Fibroblast of skin of right quadriceps (primary cell): ENCODE data around the gene IFFO2.

ENCODE experiments used
- DNase-seq: peaks from one replicate; pipeline ENCODE4 v3.0.0-alpha.2; 2013

The IFFO2 gene

GRCh38 chr1:18956193-18957135 lies at the start of gene IFFO2:
TSS of gene IFFO2 (minus strand) at chr1:18956676. CDS start at chr1:18956332, 344 bp downstream.
- DNase-seq: peak; percentile 95

DNA sequence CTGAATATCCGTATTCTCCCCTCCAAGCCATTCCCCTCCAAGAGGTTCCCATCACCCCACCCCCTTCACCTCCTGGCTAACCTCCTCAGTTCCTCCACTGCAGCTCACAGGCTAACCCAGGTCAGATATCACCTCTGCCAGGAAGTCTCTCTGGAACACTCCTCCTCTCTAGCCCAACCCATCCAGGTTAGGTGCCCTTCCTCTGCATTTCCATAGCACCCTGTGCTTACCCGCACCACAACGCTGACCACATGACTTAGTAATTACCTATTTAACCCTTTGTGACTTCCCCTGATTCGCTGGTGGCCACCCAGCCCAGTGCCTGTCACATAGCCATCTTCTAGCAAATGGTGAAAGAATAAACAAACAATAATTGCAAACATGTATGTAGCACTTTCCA lies 49.5 kb upstream of the IFFO2 start:
- DNase-seq: no peak

DNA sequence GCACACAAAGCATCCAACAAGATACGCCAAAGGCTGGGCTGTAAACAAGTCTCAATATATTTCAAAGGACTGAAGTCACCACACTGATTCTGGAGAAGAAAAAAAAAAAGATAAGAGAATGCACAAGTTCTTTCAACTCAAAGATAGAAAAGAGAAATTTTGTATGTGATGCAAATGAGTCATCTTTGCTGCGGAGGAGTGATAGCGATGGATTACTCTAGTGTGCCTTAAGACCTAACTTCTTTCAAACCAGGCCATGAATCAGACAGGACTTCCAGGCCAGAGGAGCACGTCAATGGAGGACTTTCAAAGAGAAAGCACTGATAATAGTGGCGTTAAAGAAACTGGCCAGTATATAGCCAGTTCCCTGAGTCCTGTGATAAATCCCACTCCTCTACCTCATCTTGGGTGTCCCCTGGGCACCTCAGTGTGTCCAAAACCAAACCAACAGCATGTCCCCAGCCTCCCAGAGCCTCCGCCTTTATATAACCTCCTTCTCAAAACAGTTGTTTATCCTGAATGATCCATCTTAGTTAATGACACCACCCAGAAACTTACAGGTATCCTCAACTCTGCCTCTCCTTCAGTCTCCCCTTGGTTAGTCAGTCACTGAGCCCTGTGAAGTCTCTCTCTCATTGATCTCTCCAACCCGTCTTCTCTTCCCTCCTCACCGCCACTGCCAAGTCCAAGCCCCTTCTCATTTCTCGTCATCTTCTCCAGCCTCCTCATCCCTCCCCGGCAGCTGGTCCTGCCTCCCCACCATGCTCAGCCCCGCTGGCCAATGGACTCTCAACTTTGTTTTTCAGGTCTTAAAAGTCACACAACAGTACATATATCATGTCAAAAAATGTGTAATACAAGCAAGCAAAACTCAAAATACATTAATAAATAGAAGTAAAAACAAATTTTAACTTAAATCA lies 47.2 kb upstream of the IFFO2 start:
- no peak for DNase-seq

DNA sequence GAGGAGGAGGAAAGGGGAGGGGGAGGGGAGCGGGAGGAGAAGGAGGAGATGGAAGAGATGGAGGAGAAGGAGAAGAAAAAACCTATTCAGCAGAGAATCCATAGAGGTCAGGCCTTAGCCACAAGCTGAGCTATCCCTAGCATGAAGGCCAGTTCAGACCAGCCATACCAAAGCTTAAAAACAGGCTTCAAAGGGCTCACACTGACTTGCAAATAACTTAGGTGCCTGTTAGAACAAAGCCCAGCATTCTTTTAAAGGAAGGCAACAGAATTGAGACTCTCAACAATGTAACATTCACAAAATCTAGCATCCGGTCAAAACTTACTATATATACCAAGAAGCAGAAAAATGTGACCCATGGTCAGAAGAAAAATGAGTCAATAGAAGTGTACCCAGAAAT lies 43.6 kb upstream of the IFFO2 start:
- DNase-seq: no peak

DNA sequence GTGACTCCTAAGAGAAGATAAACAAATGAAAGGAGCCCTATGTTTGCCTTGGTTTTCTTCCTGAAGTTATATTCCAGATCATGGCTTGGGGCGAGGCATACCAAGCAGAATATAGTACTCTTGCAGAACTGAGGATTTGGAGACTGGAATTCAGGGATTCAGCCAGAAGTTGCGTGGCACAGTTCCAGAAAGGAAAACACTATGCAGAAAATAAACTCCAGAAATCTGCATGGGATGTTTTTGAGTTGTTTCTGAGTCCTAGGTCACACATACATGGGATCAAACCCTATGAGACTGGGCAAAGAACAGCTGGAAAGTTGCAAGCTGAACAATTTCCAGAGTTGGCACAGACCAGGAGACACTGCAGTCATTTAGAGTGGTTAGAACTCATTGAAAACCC lies 42.9 kb upstream of the IFFO2 start:
- peak; percentile 41 for DNase-seq

DNA sequence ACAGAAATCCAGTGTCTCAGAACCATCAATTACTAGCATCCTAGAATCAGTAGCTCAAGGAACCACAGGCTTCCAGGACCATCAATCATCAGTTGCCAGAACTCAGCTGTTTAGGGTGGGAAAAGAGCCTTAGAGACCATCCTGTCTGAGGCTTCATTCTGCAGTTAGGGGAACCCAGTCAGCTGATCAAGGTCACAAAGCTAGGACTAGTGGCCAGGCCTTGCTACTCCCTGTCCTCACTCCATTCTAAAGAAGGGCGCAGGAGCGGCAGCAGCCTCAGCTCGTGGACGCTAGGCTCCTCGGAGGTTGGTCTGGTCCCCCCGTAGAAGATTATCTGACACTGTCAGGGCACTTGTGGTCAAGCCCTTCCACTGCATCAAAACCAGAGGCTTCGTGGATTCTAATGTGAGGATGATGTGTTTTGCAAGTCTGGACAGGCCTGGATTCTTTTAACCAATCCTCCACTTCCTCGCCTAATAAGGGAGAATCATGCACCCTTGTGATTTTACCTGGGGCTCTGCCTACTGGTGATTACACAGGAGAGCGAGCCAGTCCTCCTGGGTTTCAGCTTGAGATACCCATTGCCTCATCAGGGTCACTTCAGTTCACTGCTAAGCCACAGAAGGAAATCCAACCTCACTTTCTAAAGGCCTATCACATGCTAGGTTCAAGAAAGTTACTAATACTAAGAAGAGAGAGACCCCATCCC lies 41.7 kb upstream of the IFFO2 start:
- DNase-seq: no peak

DNA sequence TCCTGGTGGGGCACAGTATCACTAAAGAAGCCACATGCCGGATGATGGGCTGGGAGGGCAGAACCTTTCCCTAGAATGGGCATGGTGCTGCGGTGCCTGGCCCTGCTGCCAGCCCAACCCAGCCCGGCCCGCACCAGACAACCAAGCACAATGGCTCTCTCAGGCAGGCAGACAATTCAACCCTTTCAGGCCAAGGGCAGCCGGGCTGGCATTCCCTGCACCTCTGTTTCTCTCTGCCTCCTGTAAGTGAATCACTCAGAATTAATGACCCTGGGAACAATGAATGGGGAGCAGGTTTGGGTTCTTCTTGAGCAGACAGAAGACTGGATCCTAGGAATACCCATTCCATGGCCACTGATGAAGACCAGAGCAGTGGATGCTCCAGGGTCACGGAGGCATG lies 41.0 kb upstream of the IFFO2 start:
- DNase-seq: no peak

- DNase-seq: no peak
Measured at GRCh38 chr1:18996548-18997177, 40.2 kb upstream of the IFFO2 start.

DNA sequence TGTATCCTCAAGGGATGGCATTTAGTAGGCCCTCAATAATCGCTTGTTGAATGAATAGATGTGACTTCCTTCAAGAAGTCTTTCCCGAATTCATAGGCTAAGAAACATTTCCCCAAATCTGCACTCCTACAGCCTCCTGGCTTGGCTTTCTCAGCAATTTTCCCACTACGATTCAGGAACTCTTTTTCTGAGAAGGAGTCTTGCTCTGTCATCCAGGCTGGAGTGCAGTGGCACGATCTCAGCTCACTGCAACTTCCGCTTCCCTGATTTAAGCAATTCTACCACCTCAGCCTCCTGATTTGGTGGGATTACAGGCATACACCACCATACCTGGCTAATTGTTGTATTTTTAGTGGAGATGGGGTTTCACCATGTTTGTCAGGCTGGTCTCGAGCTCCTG lies 37.9 kb upstream of the IFFO2 start:
- no peak for DNase-seq

GRCh38 chr1:18992646-18993045 lies 36.2 kb upstream of the IFFO2 start:
- no peak for DNase-seq

- no peak for DNase-seq
Measured at GRCh38 chr1:18991585-18991984, 35.1 kb upstream of the IFFO2 start.

DNA sequence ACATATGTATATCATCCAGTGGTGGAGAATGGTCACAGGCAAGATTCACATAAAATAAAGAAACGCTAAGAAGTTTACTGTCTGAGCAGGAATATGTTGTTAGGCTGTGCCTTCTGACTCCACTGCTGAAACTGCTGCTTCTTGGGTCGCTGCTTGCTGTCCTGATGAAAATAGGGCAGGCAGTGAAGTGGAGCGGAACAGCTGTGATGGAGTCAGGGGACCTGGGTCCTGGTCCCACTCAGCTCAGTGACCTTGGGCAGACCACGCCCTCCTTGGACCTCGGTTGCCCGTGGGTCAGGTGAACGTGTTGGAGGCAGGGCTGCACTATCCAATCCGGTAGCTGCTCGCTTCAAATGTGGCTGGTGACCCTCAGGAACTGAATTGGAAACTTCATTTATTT lies 33.4 kb upstream of the IFFO2 start:
- no peak for DNase-seq

DNA sequence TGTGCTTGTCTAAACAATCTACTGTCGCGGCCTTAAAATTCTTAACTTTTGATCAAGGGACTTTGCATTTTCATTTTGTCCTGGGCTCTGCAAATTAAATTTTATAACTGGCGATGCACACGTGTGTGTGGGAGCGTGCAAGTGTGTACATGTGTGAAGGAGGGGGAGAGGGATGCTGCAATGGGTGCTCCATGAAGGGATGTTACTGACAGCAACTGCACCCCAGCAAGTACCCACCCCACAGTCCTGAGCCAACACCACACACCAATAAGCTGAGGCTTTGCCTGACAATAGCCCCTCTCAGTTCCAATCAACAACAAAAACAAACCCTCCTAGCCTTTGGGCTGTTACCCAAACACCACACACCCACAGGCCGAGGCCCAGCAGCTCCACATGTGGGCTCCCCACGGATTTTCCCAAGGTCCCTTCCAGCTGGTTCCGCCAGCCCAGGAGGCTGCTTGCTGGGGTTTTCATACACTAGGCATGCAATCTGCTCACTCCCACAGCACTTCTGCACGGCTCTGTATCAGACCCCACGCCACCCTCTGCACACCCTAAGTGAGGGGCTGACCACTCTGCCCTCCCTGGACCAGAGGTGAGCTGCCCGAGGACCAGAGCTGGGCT lies 32.8 kb upstream of the IFFO2 start:
- DNase-seq: no peak

DNA sequence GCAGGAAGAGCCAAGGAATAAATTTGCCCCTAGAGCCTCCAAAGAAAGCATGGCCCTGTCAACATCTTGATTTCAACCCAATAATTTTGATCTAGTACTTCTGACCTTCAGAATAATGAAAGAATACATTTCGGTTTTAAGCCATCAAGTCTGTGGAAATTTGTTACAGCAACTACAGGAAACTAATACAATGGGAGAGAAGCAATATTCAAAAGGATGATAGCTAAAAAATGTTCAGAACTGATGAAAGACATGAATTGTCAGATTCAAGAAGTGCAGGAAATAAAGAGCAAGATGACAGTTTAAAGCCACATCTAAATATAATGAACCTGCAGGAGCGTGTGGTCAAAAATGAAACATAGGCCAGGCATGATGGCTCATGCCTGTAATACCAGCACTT lies 24.8 kb upstream of the IFFO2 start:
- DNase-seq: no peak

DNA sequence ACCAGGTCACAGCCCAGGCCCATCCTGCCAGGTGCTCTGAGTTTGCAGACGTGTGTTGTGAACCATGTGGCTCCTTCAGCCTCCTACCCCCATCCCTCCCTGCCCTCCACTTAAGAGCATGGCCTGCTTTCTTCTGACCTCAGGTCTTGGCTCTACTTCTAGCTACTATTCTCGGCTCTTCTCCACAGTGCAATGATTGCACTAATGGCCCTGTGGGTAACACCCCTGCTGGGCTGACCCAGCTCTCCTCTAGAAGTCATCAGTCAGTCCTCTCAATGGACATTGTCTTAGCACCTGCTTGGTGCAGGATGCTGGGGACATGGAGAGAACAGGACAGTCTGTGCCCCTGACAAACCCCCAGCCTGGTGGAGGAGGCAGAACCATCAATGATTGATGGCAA lies 22.2 kb upstream of the IFFO2 start:
- DNase-seq: no peak

- DNase-seq: no peak
Measured at GRCh38 chr1:18977428-18977827, 21.0 kb upstream of the IFFO2 start.

DNA sequence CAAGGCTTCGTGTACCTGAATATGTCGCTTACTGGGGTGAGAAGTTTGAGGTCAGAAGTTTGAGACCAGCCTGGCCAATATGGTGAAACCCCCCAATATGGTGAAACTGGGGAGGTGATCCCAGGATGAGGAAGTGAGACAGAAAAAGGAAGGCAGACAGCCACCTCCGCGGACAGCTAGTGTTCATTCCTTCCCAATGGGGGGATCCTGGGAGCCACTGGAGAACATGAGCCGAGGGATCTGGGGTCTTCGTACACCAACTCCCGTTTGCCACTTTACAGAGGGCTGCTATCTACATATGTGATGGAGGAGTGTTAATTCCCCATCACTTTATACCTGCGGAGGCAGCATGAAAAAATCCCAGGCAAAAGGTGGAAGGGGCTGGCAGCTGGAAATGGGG lies 19.6 kb upstream of the IFFO2 start:
- no peak for DNase-seq

DNA sequence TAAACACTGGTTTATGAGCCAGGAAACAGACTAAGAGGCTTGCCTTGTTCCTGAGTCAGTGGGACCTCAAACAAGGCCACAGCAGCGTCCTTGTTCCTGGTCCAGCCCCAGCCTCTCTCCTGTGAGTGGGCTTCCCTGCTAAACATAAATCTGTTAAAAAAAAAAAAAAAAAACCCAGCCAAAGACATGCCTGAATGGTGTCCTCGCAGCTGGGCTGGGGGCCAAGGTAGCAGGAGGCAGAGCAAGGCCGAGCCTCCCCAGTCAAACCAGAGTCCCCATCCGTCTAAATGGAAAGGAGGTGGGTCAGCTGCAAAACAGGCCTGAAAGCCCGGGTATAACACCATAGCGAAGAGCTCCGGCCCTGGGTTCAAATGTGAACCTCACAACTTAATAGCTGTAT lies 18.1 kb upstream of the IFFO2 start:
- no peak for DNase-seq

DNA sequence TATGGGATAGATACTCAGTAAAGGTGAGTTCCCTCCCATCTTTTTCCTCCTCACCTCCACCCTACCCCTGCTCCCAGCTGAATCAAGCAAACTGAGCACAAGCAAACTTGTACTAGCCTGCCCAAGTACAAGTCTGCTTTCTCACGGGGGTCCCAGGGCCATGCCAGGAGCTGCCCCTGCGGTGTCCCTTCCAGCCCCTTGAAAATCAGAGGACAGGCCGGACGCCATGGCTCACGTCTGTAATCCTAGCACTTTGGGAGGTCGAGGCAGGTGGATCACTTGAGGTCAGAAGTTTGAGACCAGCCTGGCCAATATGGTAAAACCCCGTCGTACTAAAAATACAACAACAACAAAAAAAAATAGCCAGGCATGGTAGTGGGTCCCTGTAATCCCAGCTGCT lies 17.5 kb upstream of the IFFO2 start:
- DNase-seq: no peak

DNA sequence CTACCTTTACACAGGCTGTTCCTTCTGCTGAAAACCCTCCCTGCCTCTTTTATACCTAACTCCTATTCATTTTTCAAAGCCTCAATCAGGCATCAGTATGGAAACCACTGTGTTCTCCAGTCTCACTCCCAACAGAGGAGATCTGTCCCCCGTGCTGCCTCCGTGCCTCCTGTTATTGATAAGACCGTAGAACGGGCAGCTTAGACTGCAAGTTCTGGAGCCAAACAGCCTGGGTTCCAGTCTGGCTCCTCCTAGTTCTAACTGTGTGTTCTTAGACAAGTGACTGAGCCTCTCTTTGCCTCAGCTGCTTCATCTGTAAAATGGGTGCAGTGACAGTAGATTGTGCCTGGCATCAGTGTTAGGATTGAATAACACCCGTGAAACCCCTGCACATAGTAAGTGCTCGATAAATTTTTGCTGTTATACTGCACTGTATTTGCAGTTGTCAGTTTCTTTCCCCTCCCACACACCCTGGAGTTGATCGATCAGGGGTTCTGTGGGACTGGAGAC lies 17.0 kb upstream of the IFFO2 start:
- DNase-seq: no peak

GRCh38 chr1:18972991-18973390 lies 16.5 kb upstream of the IFFO2 start:
- DNase-seq: peak; percentile 35

DNA sequence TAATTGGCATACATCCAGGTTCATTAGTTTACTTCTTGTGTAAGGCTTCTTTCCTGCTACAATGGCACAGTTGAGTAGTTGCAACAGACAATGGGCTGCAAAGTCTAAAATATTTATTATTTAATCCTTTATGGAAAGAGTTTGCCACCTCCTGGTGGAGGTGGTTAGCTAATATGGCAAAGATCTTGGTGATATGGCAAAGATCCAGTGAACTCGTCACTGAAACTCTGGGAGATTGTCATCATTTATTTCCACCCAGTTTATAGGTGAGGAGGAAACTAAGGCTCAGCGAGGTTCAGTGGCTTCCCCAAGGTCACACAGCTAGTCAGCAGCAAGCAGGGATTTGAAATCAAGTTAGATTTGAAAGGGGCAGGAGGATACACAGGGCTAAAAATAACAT lies 16.1 kb upstream of the IFFO2 start:
- DNase-seq: peak; percentile 61
